Tibial nerve (tissue), 4 donors: ENCODE results near the gene SIRT6. TPM values are rescaled to one million over a fixed set of nuclear protein-coding genes. Genes with fewer than 3 reads are reported as not detected.

Experiments used
- DNase-seq, 2 donors: peaks; one replicate each; pipeline ENCODE4 v3.0.0-alpha.2; 2019; ENCODE audit warnings: low spot score in 2 of 2
- H3K27ac ChIP-seq, 4 donors: fragments of 200-600 bp; sonication (generic) in 3 of 4; one replicate each; pipeline ENCODE4 v1.5.1; 2017 to 2019; ENCODE audit warnings: mild to moderate bottlenecking in 1 of 4
- H3K27me3 ChIP-seq, 2 donors: fragments of 200-600 bp; sonication (generic) in 1 of 2; one replicate each; pipeline versions ENCODE4 v1.5.1 to v1.6.0; 2017 to 2019
- H3K36me3 ChIP-seq, 3 donors: fragments of 200-600 bp; sonication (generic); one replicate each; pipeline ENCODE4 v1.5.1; 2018 to 2019
- H3K4me1 ChIP-seq, 4 donors: fragments of 200-600 bp; sonication (generic) in 3 of 4; one replicate each; pipeline ENCODE4 v1.5.1; 2017 to 2019
- H3K4me3 ChIP-seq, 4 donors: fragments of 200-600 bp; sonication (generic) in 3 of 4; one replicate each; pipeline ENCODE4 v1.5.1; 2017 to 2019; ENCODE audit warnings: mild to moderate bottlenecking in 1 of 4, moderate library complexity in 1 of 4
- H3K9me3 ChIP-seq, 4 donors: fragments of 200-600 bp; sonication (generic) in 3 of 4; one replicate each; pipeline ENCODE4 v1.5.1; 2017 to 2019
- CTCF ChIP-seq, 5 experiments: fragments of 200-600 bp in 3 of 5; fragments of 450-650 bp in 2 of 5; sonication (generic) in 3 of 5; IDR thresholded peaks; one replicate each; pipeline ENCODE4 v1.5.1; 2016 to 2019; ENCODE audit warnings: antibody characterized with exemption in 5 of 5, mild to moderate bottlenecking in 3 of 5, moderate library complexity in 2 of 5
- EP300 ChIP-seq, 2 donors: sonication (generic); formaldehyde crosslinking; IDR thresholded peaks; one replicate each; pipeline ENCODE4 v1.6.1; 2017; ENCODE audit warnings: antibody characterized with exemption in 2 of 2, mild to moderate bottlenecking in 1 of 2
- POLR2A ChIP-seq, 2 donors: fragments of 450-650 bp; IDR thresholded peaks; one replicate each; pipeline ENCODE4 v1.6.1; 2017; ENCODE audit warnings: antibody characterized with exemption in 2 of 2, mild to moderate bottlenecking in 2 of 2, moderate library complexity in 2 of 2
- WGBS, 2 donors: methylation state at CpG; one replicate each; pipeline ENCODE4 v1.1.5; 2018; 5-methylcytosine and 5-hydroxymethylcytosine counted together
- total RNA-seq, 4 donors: library from RNA; depleted of rRNA; stranded (reverse); fragments of >200 nt; gene quantifications; one replicate each; pipeline ENCODE4 v1.1.0, GENCODE V29; 2016

SIRT6 gene
- total RNA-seq, 4 donors from 2014 or later, result 17.7 to 41.4 (median 38.2) TPM

GRCh38 chr19:4178990-4179389 lies 3.4 kb downstream of the SIRT6 start:
- no peaks in the 10 kb centered on the region for H3K27me3 ChIP-seq
- H3K4me1 ChIP-seq, result peaks cover 0 to 29% (median 15%) of the 10 kb centered on the region in 4 donors
- 85 to 90% methylated on average over 18 of the region's 18 CpGs for WGBS, 2 donors
- no peak for DNase-seq
- H3K27ac ChIP-seq, result no peak overlapping the region
- no peaks in the 10 kb centered on the region for H3K9me3 ChIP-seq
- no peak overlapping the region for H3K4me3 ChIP-seq
- peaks cover 0 to 68% (median 0%) of the 10 kb centered on the region in 3 donors for H3K36me3 ChIP-seq
- TF ChIP-seq CTCF (IDR thresholded peaks at IDR 0.05), result no peak
- no peak for TF ChIP-seq EP300 (IDR thresholded peaks at IDR 0.05)
- no peak for TF ChIP-seq POLR2A (IDR thresholded peaks at IDR 0.05)

- Histone ChIP-seq H3K27ac (no peak overlapping the region), H3K27me3 (peaks cover 0 to 12% of the 10 kb centered on the region in 2 donors), H3K36me3 (peaks cover 0 to 68% (median 0%) of the 10 kb centered on the region in 3 donors), H3K4me3 (no peak overlapping the region), H3K4me1 (peaks cover 0 to 25% (median 11%) of the 10 kb centered on the region in 4 donors), H3K9me3 (no peaks in the 10 kb centered on the region)
- WGBS, 2 donors, result 94 to 97% methylated on average over 5 of the region's 5 CpGs
- TF ChIP-seq EP300 (IDR thresholded peaks at IDR 0.05) (no peak), CTCF (IDR thresholded peaks at IDR 0.05) (no peak), POLR2A (IDR thresholded peaks at IDR 0.05) (no peak)
- no peak for DNase-seq
These were observed 5.2 kb downstream of the SIRT6 start for GRCh38 chr19:4177146-4177545.

GRCh38 chr19:4175669-4175931 lies 6.8 kb downstream of the SIRT6 start:
- TF ChIP-seq POLR2A (IDR thresholded peaks at IDR 0.05), result no peak
- no peak for TF ChIP-seq CTCF (IDR thresholded peaks at IDR 0.05)
- H3K4me3 ChIP-seq, result no peak overlapping the region
- H3K9me3 ChIP-seq, result no peaks in the 10 kb centered on the region
- 90 to 95% methylated on average over 6 to 11 of the region's 12 CpGs for WGBS, 2 donors
- no peak for DNase-seq
- no peak overlapping the region for H3K27ac ChIP-seq
- peaks cover 0 to 67% (median 0%) of the 10 kb centered on the region in 3 donors for H3K36me3 ChIP-seq
- peaks cover 0 to 11% (median 0%) of the 10 kb centered on the region in 4 donors for H3K4me1 ChIP-seq
- peaks cover 0 to 26% of the 10 kb centered on the region in 2 donors for H3K27me3 ChIP-seq

GRCh38 chr19:4174895-4175668 lies 7.3 kb downstream of the SIRT6 start:
- Histone ChIP-seq H3K4me3 (no peak overlapping the region), H3K36me3 (peaks cover 0 to 61% (median 0%) of the 10 kb centered on the region in 3 donors), H3K4me1 (peaks cover 0 to 8% (median 0%) of the 10 kb centered on the region in 4 donors), H3K27ac (no peak overlapping the region), H3K9me3 (no peaks in the 10 kb centered on the region), H3K27me3 (peaks cover 0 to 26% of the 10 kb centered on the region in 2 donors)
- TF ChIP-seq POLR2A (IDR thresholded peaks at IDR 0.05) (no peak), CTCF (IDR thresholded peaks at IDR 0.05) (no peak), EP300 (IDR thresholded peaks at IDR 0.05) (no peak)
- DNase-seq, result no peak
- WGBS, 2 donors, result 79 to 84% methylated on average over 28 to 31 of the region's 41 CpGs

- DNase-seq, result no peak
- TF ChIP-seq POLR2A (IDR thresholded peaks at IDR 0.05) (no peak), EP300 (IDR thresholded peaks at IDR 0.05) (no peak), CTCF (IDR thresholded peaks at IDR 0.05) (no peak)
- H3K4me1 ChIP-seq, result peaks cover 0 to 8% (median 0%) of the 10 kb centered on the region in 4 donors
- peaks cover 0 to 29% of the 10 kb centered on the region in 2 donors for H3K27me3 ChIP-seq
- 83 to 84% methylated on average over 15 to 20 of the region's 21 CpGs for WGBS, 2 donors
- no peaks in the 10 kb centered on the region for H3K9me3 ChIP-seq
- H3K36me3 ChIP-seq, result peaks cover 0 to 54% (median 0%) of the 10 kb centered on the region in 3 donors
- no peak overlapping the region for H3K27ac ChIP-seq
- H3K4me3 ChIP-seq, result no peak overlapping the region
These were observed 8.0 kb downstream of the SIRT6 start for GRCh38 chr19:4174213-4174894.
